Tibial artery (tissue), 4 donors: Measurements from ENCODE around the gene PRSS16.

Experiments used
- DNase-seq, 2 donors: peaks; one replicate each; pipeline ENCODE4 v3.0.0-alpha.2; 2019
- H3K27ac ChIP-seq, 2 donors: fragments of 200-600 bp; sonication (generic) in 1 of 2; 1 replicate in 1 of 2; 2 replicates in 1 of 2; pipeline ENCODE4 v1.5.1; 2018 to 2019; ENCODE audit warnings: mild to moderate bottlenecking in 1 of 2
- H3K27me3 ChIP-seq, 2 donors: fragments of 200-600 bp; sonication (generic) in 1 of 2; one replicate each; pipeline versions ENCODE4 v1.5.1 to v1.6.0; 2016 to 2019
- H3K36me3 ChIP-seq, 3 donors: fragments of 200-600 bp; sonication (generic) in 2 of 3; one replicate each; pipeline ENCODE4 v1.5.1; 2016 to 2019; ENCODE audit warnings: mild to moderate bottlenecking in 2 of 3
- H3K4me1 ChIP-seq, 4 donors: fragments of 200-600 bp; sonication (generic) in 2 of 4; 1 replicate in 3 of 4; 2 replicates in 1 of 4; pipeline ENCODE4 v1.5.1; 2016 to 2019
- H3K4me3 ChIP-seq, 2 donors: fragments of 200-600 bp; sonication (generic) in 1 of 2; 1 replicate in 1 of 2; 2 replicates in 1 of 2; pipeline ENCODE4 v1.5.1; 2018 to 2019; ENCODE audit warnings: mild to moderate bottlenecking in 2 of 2
- H3K9me3 ChIP-seq, 3 donors: fragments of 200-600 bp; sonication (generic) in 1 of 3; one replicate each; pipeline ENCODE4 v1.5.1; 2016 to 2019
- CTCF ChIP-seq, 2 experiments: fragments of 200-600 bp in 1 of 2; fragments of 450-650 bp in 1 of 2; IDR thresholded peaks; one replicate each; pipeline ENCODE4 v1.5.1; 2017 to 2019; ENCODE audit warnings: antibody characterized with exemption in 2 of 2, mild to moderate bottlenecking in 1 of 2, moderate library complexity in 1 of 2
- intact Hi-C: fragments of 100-400 bp; cut with DNase I; formaldehyde crosslinking; loops from one replicate; pipeline ENCODE4 v1.15.0; 2023; ENCODE audit warnings: low total_unique reads

Gene PRSS16

GRCh38 chr6:27238010-27238983, 9.2 kb upstream of the PRSS16 start:
- Histone ChIP-seq H3K36me3 (no peaks in the 10 kb centered on the region), H3K27me3 (peaks cover 0 to 85% of the 10 kb centered on the region in 2 donors), H3K9me3 (peaks cover 0 to 5% (median 0%) of the 10 kb centered on the region in 3 donors), H3K4me3 (no peak overlapping the region), H3K27ac (no peak overlapping the region), H3K4me1 (no peaks in the 10 kb centered on the region)
- TF ChIP-seq CTCF (IDR thresholded peaks at IDR 0.05), result no peak
- intact Hi-C loops, result no loop called here
- no peak for DNase-seq

- H3K27ac ChIP-seq, result no peak overlapping the region
- intact Hi-C loops, result no loop called here
- TF ChIP-seq CTCF (IDR thresholded peaks at IDR 0.05), result no peak
- H3K4me3 ChIP-seq, result no peak overlapping the region
- H3K9me3 ChIP-seq, result peaks cover 0 to 5% (median 0%) of the 10 kb centered on the region in 3 donors
- peaks cover 0 to 76% of the 10 kb centered on the region in 2 donors for H3K27me3 ChIP-seq
- DNase-seq, result no peak
- no peaks in the 10 kb centered on the region for H3K4me1 ChIP-seq
- no peaks in the 10 kb centered on the region for H3K36me3 ChIP-seq
These were observed 8.2 kb upstream of the PRSS16 start for GRCh38 chr6:27239258-27239657.

- intact Hi-C loops, result no loop called here
These were observed 6.1 kb upstream of the PRSS16 start for GRCh38 chr6:27241443-27241842.

GRCh38 chr6:27242589-27243265, 4.8 kb upstream of the PRSS16 start:
- no peak for DNase-seq
- Histone ChIP-seq H3K36me3 (no peaks in the 10 kb centered on the region), H3K4me1 (no peaks in the 10 kb centered on the region), H3K4me3 (no peak overlapping the region), H3K9me3 (peaks cover 0 to 5% (median 0%) of the 10 kb centered on the region in 3 donors), H3K27me3 (peaks cover 0 to 69% of the 10 kb centered on the region in 2 donors), H3K27ac (no peak overlapping the region)
- intact Hi-C loops, result no loop called here
- TF ChIP-seq CTCF (IDR thresholded peaks at IDR 0.05), result no peak

More at GRCh38 chr6:27241443-27241842, 6.1 kb upstream of the PRSS16 start:
- no peaks in the 10 kb centered on the region for H3K36me3 ChIP-seq
- H3K4me3 ChIP-seq, result no peak overlapping the region
- H3K9me3 ChIP-seq, result peaks cover 0 to 5% (median 0%) of the 10 kb centered on the region in 3 donors
- peaks cover 0 to 72% of the 10 kb centered on the region in 2 donors for H3K27me3 ChIP-seq
- no peak overlapping the region for H3K27ac ChIP-seq
- no peak for TF ChIP-seq CTCF (IDR thresholded peaks at IDR 0.05)
- H3K4me1 ChIP-seq, result no peaks in the 10 kb centered on the region
- DNase-seq, result no peak

GRCh38 chr6:27248783-27249182, 1.3 kb downstream of the PRSS16 start:
- peaks cover 0 to 17% (median 16%) of the 10 kb centered on the region in 4 donors for H3K4me1 ChIP-seq
- H3K27ac ChIP-seq, result no peak overlapping the region
- intact Hi-C loops, result no loop called here
- H3K36me3 ChIP-seq, result no peaks in the 10 kb centered on the region
- H3K9me3 ChIP-seq, result no peaks in the 10 kb centered on the region
- H3K4me3 ChIP-seq, result no peak overlapping the region
- no peak for TF ChIP-seq CTCF (IDR thresholded peaks at IDR 0.05)
- DNase-seq, result no peak
- peaks cover 0 to 68% of the 10 kb centered on the region in 2 donors for H3K27me3 ChIP-seq
